Adrenal gland (tissue), 12 donors: ENCODE measurements around the gene HIGD2A. TPM values are rescaled to one million over a fixed set of nuclear protein-coding genes. Genes with fewer than 3 reads are reported as not detected.

ENCODE experiments used
- DNase-seq, 7 donors: peaks; one replicate each; pipeline ENCODE4 v3.0.0-alpha.2; 2019 to 2020
- H3K27ac ChIP-seq, 5 donors: fragments of 200-600 bp; sonication (generic) in 4 of 5; 1 replicate in 3 of 5; 2 replicates in 2 of 5; pipeline versions ENCODE4 v1.5.1 to v1.8.0; 2016 to 2020; ENCODE audit warnings: mild to moderate bottlenecking in 1 of 5
- H3K27me3 ChIP-seq: fragments of 200-600 bp; 2 replicates; pipeline ENCODE4 v1.8.0; 2021
- H3K36me3 ChIP-seq, 2 donors: fragments of 200-600 bp; replicated peaks in 1 of 2; 1 replicate in 1 of 2; 2 replicates in 1 of 2; pipeline versions ENCODE4 v1.5.1 to v1.8.0; 2018 to 2022
- H3K4me1 ChIP-seq, 2 donors: fragments of 200-600 bp; replicated peaks in 1 of 2; 1 replicate in 1 of 2; 2 replicates in 1 of 2; pipeline versions ENCODE4 v1.5.1 to v1.8.0; 2018 to 2021
- H3K4me3 ChIP-seq, 4 donors: fragments of 200-600 bp; sonication (generic) in 3 of 4; one replicate each; pipeline ENCODE4 v1.5.1; 2016 to 2018
- H3K9me3 ChIP-seq, 3 donors: fragments of 200-600 bp; sonication (generic) in 1 of 3; replicated peaks in 1 of 3; 1 replicate in 2 of 3; 2 replicates in 1 of 3; pipeline versions ENCODE4 v1.5.1 to v1.8.0; 2016 to 2021
- CTCF ChIP-seq, 6 experiments: fragments of 450-650 bp in 4 of 6; fragments of 200-600 bp in 2 of 6; sonication (generic) in 1 of 6; IDR thresholded peaks; 1 replicate in 5 of 6; 2 replicates in 1 of 6; pipeline versions ENCODE4 v1.5.1 to v1.8.0; 2016 to 2021; ENCODE audit warnings: antibody characterized with exemption in 6 of 6, mild to moderate bottlenecking in 2 of 6, moderate library complexity in 1 of 6
- POLR2A ChIP-seq, 2 donors: fragments of 450-650 bp; IDR thresholded peaks; one replicate each; pipeline ENCODE4 v1.6.1; 2017; ENCODE audit warnings: antibody characterized with exemption in 2 of 2, mild to moderate bottlenecking in 2 of 2, moderate library complexity in 1 of 2
- WGBS, 4 donors: extraction: QIAGEN DNeasy Blood & Tissue Kit in 2 of 4; methylation state at CpG; one replicate each; pipeline versions ENCODE4 v1.1.5 to v1.1.7; 2013 to 2017; 5-methylcytosine and 5-hydroxymethylcytosine counted together
- intact Hi-C, 2 donors: fragments of 100-400 bp; cut with DNase I; formaldehyde crosslinking; loops; one replicate each; pipeline versions ENCODE4 v1.14.1 to v1.15.0; 2022 to 2023
- polyA plus RNA-seq, 3 donors: library from polyadenylated mRNA; stranded (reverse); fragments of 200-250 nt in 2 of 3; fragments of 350-450 nt in 1 of 3; fragmentation: Illumina TruSeq in 1 of 3; extraction: RNeasy Lipid Tissue Mini Kit (QIAGEN cat#74804) in 1 of 3; gene quantifications; one replicate each; pipeline ENCODE4 v1.2.3, GENCODE V29; 2013 to 2014
- total RNA-seq, 9 donors: library from RNA; depleted of rRNA in 4 of 9; stranded (reverse); fragments of >200 nt in 4 of 9; fragments of 120-200 nt in 1 of 9; fragmentation: NEBNext Ultra II Directional in 1 of 9; extraction: Animal tissue kit (Norgen Biotek cat#: 25700) in 1 of 9; gene quantifications; one replicate each; pipeline versions ENCODE4 v1.1.0 to v1.2.4, GENCODE V29; 2013 to 2023
- donor health status: healthy with polysubstance abuse.
- donor health status: Bipolar disorder and iron deficiency.
- donor health status: DM: yes; HTN: yes; CAD: no.
- donor health status: DM: no; HTN: no; CAD: no.
- donor health status: DM: no; HTN: no; CAD: no.
- donor health status: DM: yes; HTN: yes; CAD: no.

Gene HIGD2A
- total and polyA plus RNA-seq, 12 donors: 112 to 492 (median 214) TPM

- peaks cover 41 to 53% of the 10 kb centered on the region in 2 donors for H3K4me1 ChIP-seq
- TF ChIP-seq CTCF (IDR thresholded peaks at IDR 0.05) (no peak), POLR2A (IDR thresholded peaks at IDR 0.05) (peak in 1 of 2 donors; percentile 40)
- intact Hi-C loops: no loop called here
- peaks cover 0 to 33% of the 10 kb centered on the region in 2 donors for H3K36me3 ChIP-seq
- H3K27ac ChIP-seq: peak overlapping the region in 2 of 5 donors; percentile 54 to 56
- no peaks in the 10 kb centered on the region for H3K9me3 ChIP-seq
- no peaks in the 10 kb centered on the region for H3K27me3 ChIP-seq
- peak in 3 of 7 donors; percentile 31 to 46 (median 40) for DNase-seq
- 50 to 69% (median 58%) methylated on average over 4 to 5 of the region's 5 CpGs for WGBS, 4 donors
- no peak overlapping the region for H3K4me3 ChIP-seq
Measured at GRCh38 chr5:176410486-176411180, 22.1 kb downstream of the HIGD2A start.

GRCh38 chr5:176412517-176413254, 24.1 kb downstream of the HIGD2A start:
- WGBS, 4 donors: 74 to 83% (median 78%) methylated on average over 9 to 10 of the region's 10 CpGs
- H3K27me3 ChIP-seq: no peaks in the 10 kb centered on the region
- peaks cover 0 to 21% of the 10 kb centered on the region in 2 donors for H3K36me3 ChIP-seq
- intact Hi-C loops: no loop called here
- peaks cover 41 to 61% of the 10 kb centered on the region in 2 donors for H3K4me1 ChIP-seq
- no peak overlapping the region for H3K4me3 ChIP-seq
- no peak for TF ChIP-seq CTCF (IDR thresholded peaks at IDR 0.05)
- TF ChIP-seq POLR2A (IDR thresholded peaks at IDR 0.05): peak in 1 of 2 donors; percentile 50
- no peaks in the 10 kb centered on the region for H3K9me3 ChIP-seq
- peak overlapping the region in 3 of 5 donors; percentile 67 to 82 (median 81) for H3K27ac ChIP-seq
- DNase-seq: peak in 1 of 7 donors; percentile 11

GRCh38 chr5:176413255-176413565, 24.7 kb downstream of the HIGD2A start:
- TF ChIP-seq CTCF (IDR thresholded peaks at IDR 0.05) (no peak), POLR2A (IDR thresholded peaks at IDR 0.05) (no peak)
- DNase-seq: peak; percentile 63 to 92 (median 87)
- peaks cover 41 to 61% of the 10 kb centered on the region in 2 donors for H3K4me1 ChIP-seq
- H3K27me3 ChIP-seq: no peaks in the 10 kb centered on the region
- no peaks in the 10 kb centered on the region for H3K9me3 ChIP-seq
- intact Hi-C loops: no loop called here
- WGBS, 4 donors: 39 to 44% methylated on average over 2 of the region's 2 CpGs; no CpG with 5 or more reads in 2 of the 4 donors
- H3K36me3 ChIP-seq: peaks cover 0 to 16% of the 10 kb centered on the region in 2 donors
- H3K4me3 ChIP-seq: no peak overlapping the region
- peak overlapping the region in 4 of 5 donors; percentile 54 to 82 (median 74) for H3K27ac ChIP-seq

- Histone ChIP-seq H3K9me3 (no peaks in the 10 kb centered on the region), H3K36me3 (peaks cover 0 to 12% of the 10 kb centered on the region in 2 donors), H3K27me3 (no peaks in the 10 kb centered on the region), H3K27ac (peak overlapping the region in 4 of 5 donors; percentile 54 to 82 (median 74)), H3K4me3 (no peak overlapping the region), H3K4me1 (peaks cover 41 to 61% of the 10 kb centered on the region in 2 donors)
- 69 to 75% (median 74%) methylated on average over 7 of the region's 7 CpGs for WGBS, 4 donors
- intact Hi-C loops: loop anchor here in 1 of 2 donors (2.0 kb wide), 1 partner anchor 25 kb away; the partner anchor contains the start of genes HIGD2A and NOP16
- DNase-seq: peak in 2 of 7 donors; percentile 31 to 59
- TF ChIP-seq POLR2A (IDR thresholded peaks at IDR 0.05): no peak
- TF ChIP-seq CTCF (IDR thresholded peaks at IDR 0.05): no peak
Measured at GRCh38 chr5:176413709-176414191, 25.2 kb downstream of the HIGD2A start.
